AG09319 (cell line): Measurements from ENCODE around the gene TMEM161A.

Source experiments
- DNase-seq: peaks from one replicate; pipeline ENCODE4 v3.0.0-alpha.2; 2010; ENCODE audit warnings: low read depth; ENCODE audit errors: extremely low read depth
- CTCF ChIP-seq: IDR thresholded peaks from 2 replicates; pipeline ENCODE4 v1.5.1; 2011; ENCODE audit warnings: low read depth, mild to moderate bottlenecking, inconsistent platforms, low read length, moderate library complexity

TMEM161A gene

DNA sequence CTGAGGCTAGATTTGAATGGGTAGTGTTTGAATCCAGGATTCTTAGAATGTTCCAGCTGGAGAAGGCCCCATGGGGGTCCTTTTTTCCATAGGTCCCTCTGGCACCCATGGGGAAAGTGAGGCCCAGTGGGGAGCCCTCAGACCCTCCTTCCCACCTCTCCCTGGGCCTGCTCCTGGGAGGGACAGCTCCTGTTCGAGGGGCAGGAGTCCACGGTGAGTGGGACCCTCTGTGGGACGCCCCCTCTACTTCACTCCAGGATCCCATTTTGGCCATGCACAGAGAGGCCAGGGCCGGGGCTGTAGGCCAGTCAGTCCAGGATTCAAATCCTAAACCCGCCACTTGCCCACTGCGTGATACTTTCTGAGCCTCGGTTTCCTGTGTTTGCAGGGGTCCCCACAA lies 24.2 kb upstream of the TMEM161A start:
- DNase-seq: no peak
- TF ChIP-seq CTCF: no peak

GRCh38 chr19:19160461-19161035 lies 22.3 kb upstream of the TMEM161A start:
- DNase-seq: no peak
- no peak for TF ChIP-seq CTCF

DNA sequence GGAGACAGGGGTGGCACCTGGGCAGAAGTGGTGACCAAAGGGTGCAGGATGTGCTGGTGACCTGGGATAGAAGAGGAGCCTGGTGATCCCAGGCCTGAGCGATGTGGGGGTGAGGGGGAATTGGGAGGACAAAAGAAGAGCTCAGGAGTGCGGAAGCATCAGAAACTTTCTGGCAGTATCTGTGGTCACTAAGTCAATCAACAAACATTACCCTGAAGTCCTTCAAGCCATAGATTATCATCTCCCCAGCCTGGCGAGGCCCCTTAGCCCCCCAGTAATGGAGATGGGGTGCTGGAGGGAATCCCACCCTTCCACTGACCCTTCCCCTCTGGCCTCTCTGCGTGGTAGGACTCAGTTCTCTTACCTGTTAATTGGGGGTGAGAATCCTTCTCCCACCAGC lies 21.3 kb upstream of the TMEM161A start:
- TF ChIP-seq CTCF: no peak
- DNase-seq: no peak

DNA sequence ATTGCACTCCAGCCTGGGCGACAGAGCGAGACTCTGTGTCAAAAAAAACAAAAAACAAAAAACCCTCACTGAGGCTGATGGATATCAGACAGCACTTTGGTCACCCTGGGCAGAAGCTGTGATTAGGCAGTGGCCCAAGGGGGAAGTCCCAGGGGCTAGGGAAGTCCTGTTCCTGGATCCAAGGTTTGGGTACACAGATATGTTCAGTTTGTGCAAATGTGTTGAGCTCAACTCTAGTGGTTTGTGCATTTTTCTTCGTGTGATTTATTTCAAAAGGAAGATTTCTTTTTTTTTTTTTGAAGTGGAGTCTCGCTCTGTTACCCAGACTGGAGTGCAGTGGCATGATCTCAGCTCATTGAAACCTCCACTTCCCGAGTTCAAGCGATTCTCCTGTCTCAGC lies 19.5 kb upstream of the TMEM161A start:
- no peak for TF ChIP-seq CTCF
- no peak for DNase-seq

DNA sequence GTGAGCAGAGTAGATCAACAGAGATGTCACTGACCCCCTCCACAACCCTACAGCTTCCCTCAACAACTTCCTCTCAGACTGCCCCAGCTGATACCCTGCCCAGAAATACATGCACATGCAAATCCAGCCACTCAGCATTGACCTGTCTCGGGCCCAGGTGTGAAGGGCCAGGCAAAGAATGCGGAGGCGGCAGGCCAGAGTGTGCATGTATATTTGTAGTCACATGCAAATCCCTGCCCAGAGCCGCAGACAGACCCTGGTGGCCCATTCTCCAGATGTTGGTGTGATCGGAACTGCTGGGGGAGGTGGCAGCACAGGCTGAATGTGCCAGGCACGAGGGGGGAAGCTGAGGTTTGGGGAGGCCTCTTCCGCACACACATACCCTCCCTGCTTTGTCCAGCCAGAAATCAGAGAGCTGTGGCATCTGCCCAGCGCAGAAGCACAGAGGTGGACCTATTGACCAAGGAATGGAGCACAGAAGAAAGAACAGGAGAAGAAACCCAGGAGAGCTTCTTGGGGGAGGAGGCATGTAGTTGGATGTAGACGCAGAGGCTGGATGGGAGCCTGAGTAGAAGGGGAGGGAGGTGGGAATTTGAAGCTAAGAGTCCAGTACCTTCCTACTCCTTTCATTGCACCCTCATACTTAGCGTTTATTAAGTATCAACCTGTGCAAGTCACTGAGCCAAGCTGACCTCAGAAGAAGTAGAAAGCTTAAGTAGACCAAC lies 17.4 kb upstream of the TMEM161A start:
- no peak for DNase-seq
- no peak for TF ChIP-seq CTCF

DNA sequence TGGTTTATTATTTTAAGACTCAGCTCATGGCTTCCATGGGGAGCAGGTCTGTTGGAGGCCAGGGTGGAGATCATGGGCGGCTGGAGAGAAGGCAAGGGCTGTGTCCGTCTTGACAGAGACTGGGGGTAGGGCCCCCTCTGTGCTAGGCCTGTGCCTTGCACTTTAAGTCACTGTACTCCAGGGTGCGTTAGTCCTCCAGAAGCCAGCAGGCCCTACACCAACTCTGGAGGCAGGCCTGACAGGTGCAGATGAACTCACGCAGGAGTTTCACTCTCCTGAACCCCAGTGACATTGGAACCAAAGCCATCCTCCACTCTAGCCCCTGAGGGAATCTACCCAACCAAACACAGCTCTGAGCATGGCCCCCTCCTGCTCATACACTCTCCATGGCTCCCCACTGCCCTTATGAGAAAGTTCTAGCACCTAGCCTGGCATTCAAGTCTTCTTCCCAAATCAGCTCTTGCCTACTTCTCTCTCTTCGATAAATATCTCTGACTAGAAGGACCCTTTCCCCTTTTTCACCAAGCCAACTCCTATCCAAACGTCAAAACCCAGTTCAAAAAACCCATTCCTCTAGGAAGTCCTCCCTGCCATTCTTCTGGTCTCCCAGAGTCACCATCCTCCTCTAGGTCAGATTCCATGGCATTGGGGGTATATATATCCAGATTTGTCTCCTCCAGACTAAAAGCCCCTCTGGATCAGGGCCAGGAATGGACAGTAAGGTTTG lies 16.7 kb upstream of the TMEM161A start:
- TF ChIP-seq CTCF: no peak
- no peak for DNase-seq

- TF ChIP-seq CTCF: no peak
- DNase-seq: no peak
Measured at GRCh38 chr19:19152668-19153384, 14.5 kb upstream of the TMEM161A start.
